ENCODE data around the gene NTNG2. TPM values are rescaled to one million over a fixed set of nuclear protein-coding genes. Genes with fewer than 3 reads are reported as not detected.

Gene NTNG2
- total and polyA plus RNA-seq, 10 of the 15 experiments (the other 5 are each of a cell fraction or from before 2014, with no cell fraction given), result 0.37 to 0.79 (median 0.45) TPM; not detected in 6

DNA sequence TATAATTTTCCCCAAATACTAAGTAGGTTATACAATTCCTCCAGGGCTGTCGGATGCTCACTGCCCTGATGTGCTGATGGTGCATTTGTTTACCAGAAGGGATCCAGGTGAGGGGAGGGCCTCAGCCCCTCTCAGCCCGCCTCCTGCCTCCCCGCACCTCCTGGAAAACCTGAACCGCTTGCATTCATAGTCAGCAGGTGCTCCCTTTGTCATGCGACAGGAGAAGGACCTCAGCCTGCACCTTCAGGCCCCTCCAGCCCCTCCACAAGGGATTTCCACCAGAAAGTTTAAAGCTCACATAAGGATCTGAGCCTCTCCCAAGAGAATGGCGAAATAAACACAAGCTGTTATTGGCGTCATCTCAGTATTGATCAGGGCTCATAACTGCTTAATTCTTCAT is 36.5 kb upstream of the NTNG2 start:
- in situ Hi-C loops (cut with MboI), result no loop called here
- peaks cover 3 to 4% of the 10 kb centered on the region in 2 experiments; a peak in 2 of 4 replicates for H3K27me3 ChIP-seq (replicated peaks in 1 of 2; ENCODE audit: control insufficient read depth in 2 of 2, insufficient read depth in 2 of 2, low read length in 1 of 2)
- H3K36me3 ChIP-seq (ENCODE audit: control insufficient read depth in 2 of 2, insufficient read depth in 2 of 2, low read length in 1 of 2), result no peaks in the 10 kb centered on the region
- H3K4me2 ChIP-seq (ENCODE audit: control insufficient read depth, insufficient read depth), result no peak overlapping the region
- 47% methylated on average over 7 of the region's 7 CpGs for WGBS (ENCODE audit: insufficient coverage, insufficient replicate concordance, low lambda C conversion rate, missing lambda C conversion rate)
- intact Hi-C loops (cut with micrococcal nuclease; ENCODE audit: unreplicated experiment), result no loop called here
- TF ChIP-seq BRCA1 (IDR thresholded peaks at IDR 0.05; ENCODE audit: low read depth, low read length), result no peak
- no peak for TF ChIP-seq ZNF217 (IDR thresholded peaks at IDR 0.05)
- no peak for TF ChIP-seq IKZF2 (IDR thresholded peaks at IDR 0.05)
- TF ChIP-seq IKZF1 (conservative IDR thresholded peaks at IDR 0.05), result no peak
- no peak for TF ChIP-seq EZH2 (IDR thresholded peaks at IDR 0.05; ENCODE audit: borderline replicate concordance, control insufficient read depth, low read depth, low read length)
- no peak for TF ChIP-seq HCFC1 (IDR thresholded peaks at IDR 0.05; ENCODE audit: low read length)
- ChIA-PET POLR2A (no interaction called here), CTCF (no interaction called here), SMC1A (ENCODE audit: uncharacterized antibody, unreplicated experiment) (no interaction called here), RAD21 (ENCODE audit: unreplicated experiment) (no interaction called here)
- BruUV-seq (replicated peaks), result no TSS peak
- no peak overlapping the region for H3K27ac ChIP-seq (ENCODE audit: control insufficient read depth, insufficient read depth)
- no peak for ATAC-seq
- H2AFZ ChIP-seq (ENCODE audit: control insufficient read depth, low read depth, low read length), result no peak overlapping the region
- H3K79me2 ChIP-seq (ENCODE audit: control insufficient read depth, insufficient read depth, low read length), result no peaks in the 10 kb centered on the region
- no peak overlapping the region for H3K9ac ChIP-seq (ENCODE audit: control insufficient read depth, insufficient read depth, low read length)
- no peaks in the 10 kb centered on the region for H3K4me1 ChIP-seq (ENCODE audit: control insufficient read depth, insufficient read depth, low read length)
- no peak for DNase-seq (ENCODE audit: low read depth, low spot score)
- no peak overlapping the region for H3K4me3 ChIP-seq
- no peaks in the 10 kb centered on the region for H4K20me1 ChIP-seq (ENCODE audit: control insufficient read depth, insufficient read depth)
- no peaks in the 10 kb centered on the region for H3K9me3 ChIP-seq (replicated peaks; ENCODE audit: control insufficient read depth, insufficient read depth, low read length)
- FAIRE-seq, result no peak

DNA sequence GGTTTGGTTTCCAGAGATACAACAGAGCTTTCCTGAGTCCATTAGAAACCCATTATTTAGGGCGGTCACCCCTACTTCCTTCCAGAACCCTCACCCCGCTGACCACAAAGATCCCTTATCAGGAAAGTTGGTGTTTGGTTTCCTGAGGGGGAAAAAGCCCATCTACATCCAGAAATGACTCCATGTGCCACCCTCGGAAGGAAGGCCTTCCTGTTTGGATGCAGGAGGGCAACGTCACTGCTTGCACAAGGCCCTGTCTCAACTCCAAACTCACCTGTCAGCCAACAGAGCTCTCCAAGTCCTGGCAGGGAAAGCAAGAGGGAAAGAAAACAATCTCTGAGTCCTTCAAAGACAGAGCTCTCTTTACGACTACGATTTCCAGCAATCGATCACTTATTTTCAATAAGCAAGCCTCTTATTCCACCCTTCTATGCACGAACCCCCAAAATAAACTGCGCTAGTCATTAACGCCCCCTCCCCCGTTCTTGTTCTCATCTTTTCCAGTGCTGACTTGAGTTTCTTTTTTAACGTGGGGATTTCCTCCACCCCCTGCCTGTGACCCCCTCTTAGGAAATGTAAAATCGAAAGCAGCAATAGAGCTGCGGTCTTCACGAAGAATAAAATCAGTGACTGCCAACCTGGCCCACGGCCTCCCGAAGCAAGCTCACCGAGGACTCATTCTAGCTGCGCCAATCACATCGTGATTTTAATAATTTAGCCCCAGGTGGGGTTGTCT is 35.7 kb upstream of the NTNG2 start:
- no TSS peak for BruUV-seq (replicated peaks)
- intact Hi-C loops (cut with micrococcal nuclease; ENCODE audit: unreplicated experiment) (no loop called here), in situ Hi-C loops (cut with MboI) (no loop called here)
- Histone ChIP-seq H3K9me3 (replicated peaks; ENCODE audit: control insufficient read depth, insufficient read depth, low read length) (no peaks in the 10 kb centered on the region), H3K79me2 (ENCODE audit: control insufficient read depth, insufficient read depth, low read length) (no peaks in the 10 kb centered on the region), H3K9ac (ENCODE audit: control insufficient read depth, insufficient read depth, low read length) (no peak overlapping the region), H3K27ac (ENCODE audit: control insufficient read depth, insufficient read depth) (no peak overlapping the region), H3K4me1 (ENCODE audit: control insufficient read depth, insufficient read depth, low read length) (no peaks in the 10 kb centered on the region), H3K4me3 (no peak overlapping the region), H3K4me2 (ENCODE audit: control insufficient read depth, insufficient read depth) (no peak overlapping the region), H4K20me1 (ENCODE audit: control insufficient read depth, insufficient read depth) (no peaks in the 10 kb centered on the region), H2AFZ (ENCODE audit: control insufficient read depth, low read depth, low read length) (no peak overlapping the region), H3K36me3 (ENCODE audit: control insufficient read depth in 2 of 2, insufficient read depth in 2 of 2, low read length in 1 of 2) (no peaks in the 10 kb centered on the region), H3K27me3 (replicated peaks in 1 of 2; ENCODE audit: control insufficient read depth in 2 of 2, insufficient read depth in 2 of 2, low read length in 1 of 2) (peaks cover 3 to 4% of the 10 kb centered on the region in 2 experiments; a peak in 2 of 4 replicates)
- DNase-seq (ENCODE audit: low read depth, low spot score) (no peak), FAIRE-seq (no peak), ATAC-seq (no peak; the same call in 2 of the 3 replicates)
- ChIA-PET CTCF (interaction anchor here (0.7 kb wide), 1 partner anchor 15 kb away, joined by 3 read pairs; no protein-coding TSS in a partner anchor), SMC1A (ENCODE audit: uncharacterized antibody, unreplicated experiment) (interaction anchor here (1.0 to 1.4 kb wide), 2 partner anchors 17 to 125 kb away, joined by 3 read pairs; no protein-coding TSS in a partner anchor), RAD21 (ENCODE audit: unreplicated experiment) (interaction anchor here (0.6 to 0.8 kb wide), 2 partner anchors 62 to 148 kb away, joined by 3 read pairs; no protein-coding TSS in a partner anchor), POLR2A (interaction anchor here (0.7 kb wide), 1 partner anchor 110 kb away, joined by 3 read pairs; no protein-coding TSS in a partner anchor)
- WGBS (ENCODE audit: insufficient coverage, insufficient replicate concordance, low lambda C conversion rate, missing lambda C conversion rate), result 2% methylated on average over 20 of the region's 20 CpGs
- TF ChIP-seq ZNF384 (IDR thresholded peaks at IDR 0.05; ENCODE audit: borderline replicate concordance, low read depth, low read length) (no peak), CBX3 (IDR thresholded peaks at IDR 0.05; ENCODE audit: borderline replicate concordance, low read depth) (no peak), TBL1XR1 (IDR thresholded peaks at IDR 0.05; ENCODE audit: low read depth, low read length) (no peak), TCF7 (IDR thresholded peaks at IDR 0.05; ENCODE audit: borderline replicate concordance) (no peak), ATF7 (IDR thresholded peaks at IDR 0.05; ENCODE audit: low read depth) (no peak), CHD2 (IDR thresholded peaks at IDR 0.05; ENCODE audit: borderline replicate concordance, low read depth, low read length) (no peak)
- TF ChIP-seq, protein P1, sequence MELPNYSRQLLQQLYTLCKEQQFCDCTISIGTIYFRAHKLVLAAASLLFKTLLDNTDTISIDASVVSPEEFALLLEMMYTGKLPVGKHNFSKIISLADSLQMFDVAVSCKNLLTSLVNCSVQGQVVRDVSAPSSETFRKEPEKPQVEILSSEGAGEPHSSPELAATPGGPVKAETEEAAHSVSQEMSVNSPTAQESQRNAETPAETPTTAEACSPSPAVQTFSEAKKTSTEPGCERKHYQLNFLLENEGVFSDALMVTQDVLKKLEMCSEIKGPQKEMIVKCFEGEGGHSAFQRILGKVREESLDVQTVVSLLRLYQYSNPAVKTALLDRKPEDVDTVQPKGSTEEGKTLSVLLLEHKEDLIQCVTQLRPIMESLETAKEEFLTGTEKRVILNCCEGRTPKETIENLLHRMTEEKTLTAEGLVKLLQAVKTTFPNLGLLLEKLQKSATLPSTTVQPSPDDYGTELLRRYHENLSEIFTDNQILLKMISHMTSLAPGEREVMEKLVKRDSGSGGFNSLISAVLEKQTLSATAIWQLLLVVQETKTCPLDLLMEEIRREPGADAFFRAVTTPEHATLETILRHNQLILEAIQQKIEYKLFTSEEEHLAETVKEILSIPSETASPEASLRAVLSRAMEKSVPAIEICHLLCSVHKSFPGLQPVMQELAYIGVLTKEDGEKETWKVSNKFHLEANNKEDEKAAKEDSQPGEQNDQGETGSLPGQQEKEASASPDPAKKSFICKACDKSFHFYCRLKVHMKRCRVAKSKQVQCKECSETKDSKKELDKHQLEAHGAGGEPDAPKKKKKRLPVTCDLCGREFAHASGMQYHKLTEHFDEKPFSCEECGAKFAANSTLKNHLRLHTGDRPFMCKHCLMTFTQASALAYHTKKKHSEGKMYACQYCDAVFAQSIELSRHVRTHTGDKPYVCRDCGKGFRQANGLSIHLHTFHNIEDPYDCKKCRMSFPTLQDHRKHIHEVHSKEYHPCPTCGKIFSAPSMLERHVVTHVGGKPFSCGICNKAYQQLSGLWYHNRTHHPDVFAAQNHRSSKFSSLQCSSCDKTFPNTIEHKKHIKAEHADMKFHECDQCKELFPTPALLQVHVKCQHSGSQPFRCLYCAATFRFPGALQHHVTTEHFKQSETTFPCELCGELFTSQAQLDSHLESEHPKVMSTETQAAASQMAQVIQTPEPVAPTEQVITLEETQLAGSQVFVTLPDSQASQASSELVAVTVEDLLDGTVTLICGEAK (IDR thresholded peaks at IDR 0.05; ENCODE audit: borderline replicate concordance), result no peak
